Upper lobe of right lung (tissue), 1 donor: ENCODE results near the gene AADAC. TPM values are rescaled to one million over a fixed set of nuclear protein-coding genes. Genes with fewer than 3 reads are reported as not detected.
"Not testable (repeated sequence)": the region's sequence is repeated elsewhere in the genome, so short reads cannot be mapped to it uniquely, and the experiment has no call there.

ENCODE experiments used
- ATAC-seq: fragments of 200-7000 bp; cut with Tn5 transposase; one replicate; pipeline ENCODE4 v1.9.1; 2020; ENCODE audit warnings: mild to moderate bottlenecking, moderate library complexity
- DNase-seq: peaks from one replicate; pipeline ENCODE4 v3.0.0-alpha.2; 2020
- H3K27ac ChIP-seq: fragments of 200-600 bp; one replicate; pipeline ENCODE4 v1.8.0; 2022
- H3K27me3 ChIP-seq: fragments of 200-600 bp; one replicate; pipeline ENCODE4 v1.8.0; 2022; ENCODE audit warnings: mild to moderate bottlenecking
- H3K36me3 ChIP-seq: fragments of 200-600 bp; one replicate; pipeline ENCODE4 v1.8.0; 2022
- H3K4me1 ChIP-seq: fragments of 200-600 bp; one replicate; pipeline ENCODE4 v1.8.0; 2022
- H3K4me3 ChIP-seq: fragments of 200-600 bp; one replicate; pipeline ENCODE4 v1.8.0; 2022; ENCODE audit warnings: mild to moderate bottlenecking
- H3K9me3 ChIP-seq: fragments of 200-600 bp; one replicate; pipeline ENCODE4 v1.8.0; 2022
- intact Hi-C: fragments of 100-400 bp; cut with DNase I; formaldehyde crosslinking; loops from one replicate; pipeline ENCODE4 v1.11.0; 2022
- total RNA-seq: library from RNA; stranded (reverse); fragmentation: NEBNext Ultra II Directional; extraction: Animal tissue kit (Norgen Biotek cat#: 25700); gene quantifications from one replicate; pipeline ENCODE4 v1.2.1, GENCODE V29; 2021
- TF ChIP-seq, protein P1 (sequence below): fragments of 200-600 bp; IDR thresholded peaks from one replicate; pipeline ENCODE4 v1.8.0; 2022; ENCODE audit warnings: antibody characterized with exemption
- donor health status: DM: no; HTN: yes; CAD: no; lungs with severe emphysema.

Gene AADAC
- total RNA-seq, 1 donor from 2014 or later = 3.2 TPM

GRCh38 chr3:151867666-151868065 lies 53.8 kb downstream of the AADAC start:
- H3K36me3 ChIP-seq = no peaks in the 10 kb centered on the region
- TF ChIP-seq, protein P1, sequence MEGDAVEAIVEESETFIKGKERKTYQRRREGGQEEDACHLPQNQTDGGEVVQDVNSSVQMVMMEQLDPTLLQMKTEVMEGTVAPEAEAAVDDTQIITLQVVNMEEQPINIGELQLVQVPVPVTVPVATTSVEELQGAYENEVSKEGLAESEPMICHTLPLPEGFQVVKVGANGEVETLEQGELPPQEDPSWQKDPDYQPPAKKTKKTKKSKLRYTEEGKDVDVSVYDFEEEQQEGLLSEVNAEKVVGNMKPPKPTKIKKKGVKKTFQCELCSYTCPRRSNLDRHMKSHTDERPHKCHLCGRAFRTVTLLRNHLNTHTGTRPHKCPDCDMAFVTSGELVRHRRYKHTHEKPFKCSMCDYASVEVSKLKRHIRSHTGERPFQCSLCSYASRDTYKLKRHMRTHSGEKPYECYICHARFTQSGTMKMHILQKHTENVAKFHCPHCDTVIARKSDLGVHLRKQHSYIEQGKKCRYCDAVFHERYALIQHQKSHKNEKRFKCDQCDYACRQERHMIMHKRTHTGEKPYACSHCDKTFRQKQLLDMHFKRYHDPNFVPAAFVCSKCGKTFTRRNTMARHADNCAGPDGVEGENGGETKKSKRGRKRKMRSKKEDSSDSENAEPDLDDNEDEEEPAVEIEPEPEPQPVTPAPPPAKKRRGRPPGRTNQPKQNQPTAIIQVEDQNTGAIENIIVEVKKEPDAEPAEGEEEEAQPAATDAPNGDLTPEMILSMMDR = no peak
- ATAC-seq (no peak), DNase-seq (no peak)
- intact Hi-C loops = no loop called here
- no peaks in the 10 kb centered on the region for H3K27me3 ChIP-seq
- H3K4me3 ChIP-seq = no peak overlapping the region
- H3K27ac ChIP-seq = no peak overlapping the region
- peaks cover 4% of the 10 kb centered on the region for H3K4me1 ChIP-seq
- H3K9me3 ChIP-seq = no peaks in the 10 kb centered on the region

DNA sequence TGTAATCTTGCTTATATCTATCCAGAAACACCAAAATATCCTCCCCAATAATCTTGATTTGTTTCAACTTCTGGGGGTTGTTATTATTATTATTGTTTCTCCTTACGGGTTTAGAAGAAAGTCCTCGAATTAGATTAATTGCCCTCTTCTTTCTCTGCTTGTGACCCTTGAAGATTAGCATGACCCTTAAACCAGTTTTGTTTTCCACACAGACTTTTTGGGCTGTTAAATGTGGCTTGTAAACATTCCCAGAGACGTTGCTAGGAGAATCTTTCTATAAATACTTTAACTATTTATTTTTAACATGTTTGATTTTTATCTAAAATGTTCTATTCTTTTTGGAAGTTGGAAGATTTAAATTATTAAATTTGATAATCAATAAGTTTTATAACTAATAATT lies 55.3 kb downstream of the AADAC start:
- H3K4me3 ChIP-seq = no peak overlapping the region
- no peak for DNase-seq
- H3K27me3 ChIP-seq = no peaks in the 10 kb centered on the region
- no peak overlapping the region for H3K27ac ChIP-seq
- no peak for ATAC-seq
- TF ChIP-seq, protein P1 = no peak
- peaks cover 4% of the 10 kb centered on the region for H3K4me1 ChIP-seq
- H3K36me3 ChIP-seq = no peaks in the 10 kb centered on the region
- intact Hi-C loops = no loop called here
- H3K9me3 ChIP-seq = no peaks in the 10 kb centered on the region

DNA sequence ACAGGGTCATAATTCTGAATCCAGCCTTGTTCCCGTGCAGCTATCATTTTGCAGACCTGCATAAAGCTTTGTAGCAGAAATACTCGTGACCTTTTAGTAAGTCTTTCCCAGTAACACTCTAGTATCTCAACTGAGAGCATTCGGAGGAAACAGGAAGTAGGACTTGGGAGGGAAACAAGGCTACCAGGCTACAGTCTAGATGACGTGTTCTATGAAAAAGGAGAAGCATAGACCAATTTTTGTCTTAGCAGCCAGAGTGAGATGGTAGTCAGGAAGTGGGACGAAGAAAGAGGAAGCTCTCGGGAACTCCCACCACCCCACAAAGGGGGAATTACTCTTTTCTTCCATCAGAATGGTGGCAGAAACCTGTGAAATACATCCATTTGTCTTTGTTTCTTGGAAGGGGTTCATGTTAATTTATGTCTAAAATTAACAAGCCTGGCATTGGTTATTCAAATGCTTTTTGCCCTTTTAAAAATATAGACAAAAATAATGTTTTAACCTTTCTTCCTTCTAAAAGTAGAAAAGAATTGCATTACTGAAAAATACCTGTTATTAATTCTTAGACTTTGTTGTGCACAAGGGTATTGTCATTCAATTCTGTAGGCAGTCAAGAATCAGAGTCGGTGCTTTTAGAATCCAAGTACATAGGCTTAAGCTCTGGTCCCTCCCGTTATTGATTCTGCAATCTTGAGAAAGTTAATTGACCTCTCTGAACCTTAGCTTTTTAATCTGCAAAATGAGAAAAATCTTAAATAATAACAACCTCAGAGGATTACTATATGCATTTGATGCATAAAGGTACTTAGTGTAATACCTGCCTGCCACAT lies 57.9 kb downstream of the AADAC start:
- intact Hi-C loops = no loop called here
- Histone ChIP-seq H3K36me3 (no peaks in the 10 kb centered on the region), H3K4me1 (peaks cover 4% of the 10 kb centered on the region), H3K27me3 (no peaks in the 10 kb centered on the region), H3K27ac (peak overlapping the region; percentile 1), H3K9me3 (no peaks in the 10 kb centered on the region), H3K4me3 (no peak overlapping the region)
- DNase-seq = no peak
- ATAC-seq = peak; percentile 98
- TF ChIP-seq, protein P1 = no peak

GRCh38 chr3:151873398-151873797 lies 59.5 kb downstream of the AADAC start, which contains the start of gene SUCNR1:
Gene SUCNR1 (plus strand): TSS chr3:151873643. CDS start chr3:151879893, 6,250 bp downstream.
- Histone ChIP-seq H3K4me3 (no peak within 1 kb of the TSS), H3K27ac (peak within 1 kb of the TSS; percentile 19), H3K9me3 (no peaks in the 10 kb centered on the region), H3K4me1 (peaks cover 4% of the 10 kb centered on the region), H3K27me3 (no peaks in the 10 kb centered on the region), H3K36me3 (no peaks in the 10 kb centered on the region)
- DNase-seq (no peak), ATAC-seq (peak; percentile 37)
- TF ChIP-seq, protein P1 = no peak
- intact Hi-C loops = no loop called here

DNA sequence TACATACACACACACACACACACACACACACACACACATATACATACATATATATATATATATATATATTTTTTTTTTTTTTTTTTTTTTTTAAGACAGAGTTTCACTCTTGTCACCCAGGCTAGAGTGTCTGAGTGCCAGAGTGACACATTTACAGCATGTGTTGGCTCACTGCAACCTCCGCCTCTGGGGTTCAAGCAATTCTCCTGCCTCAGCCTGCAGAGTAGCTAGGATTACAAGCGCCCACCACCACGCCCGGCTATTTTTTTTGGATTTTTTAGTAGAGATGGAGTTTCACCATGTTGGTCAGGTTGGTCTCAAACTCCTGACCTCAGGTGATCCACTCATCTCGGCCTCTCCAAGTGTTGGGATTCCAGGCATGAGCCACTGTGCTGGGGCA lies 60.2 kb downstream of the AADAC start:
- DNase-seq, ATAC-seq, H3K9me3 ChIP-seq, H3K4me3 ChIP-seq, H3K4me1 ChIP-seq, H3K36me3 ChIP-seq, H3K27me3 ChIP-seq, intact Hi-C loops: not testable (repeated sequence)
- peak overlapping the region; percentile 19 for H3K27ac ChIP-seq

DNA sequence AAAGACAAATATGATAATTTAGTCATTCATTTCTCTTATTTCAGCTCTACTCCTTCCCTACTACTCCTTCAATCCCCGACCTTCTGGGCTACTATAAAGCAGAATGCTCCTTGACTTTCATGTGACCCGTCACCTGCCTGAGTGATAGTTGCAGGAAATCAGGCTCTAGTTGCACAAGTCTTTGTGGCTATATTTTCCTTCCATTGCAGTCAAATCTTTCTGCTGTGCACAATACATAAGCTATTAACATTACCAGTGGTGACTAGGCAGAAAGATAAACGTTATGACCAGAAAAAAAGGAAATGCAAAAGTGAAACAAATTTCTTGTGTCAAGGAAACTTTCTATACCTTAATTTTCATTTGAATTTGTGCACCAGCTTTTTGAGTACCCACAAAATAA lies 61.8 kb downstream of the AADAC start:
- DNase-seq (no peak), ATAC-seq (peak; percentile 62)
- H3K27ac ChIP-seq = peak overlapping the region; percentile 17
- H3K27me3 ChIP-seq = no peaks in the 10 kb centered on the region
- peaks cover 4% of the 10 kb centered on the region for H3K4me1 ChIP-seq
- no peaks in the 10 kb centered on the region for H3K36me3 ChIP-seq
- no peaks in the 10 kb centered on the region for H3K9me3 ChIP-seq
- no peak overlapping the region for H3K4me3 ChIP-seq
- TF ChIP-seq, protein P1 = no peak
- intact Hi-C loops = no loop called here
